Right atrium auricular region (tissue), 2 donors: ENCODE results near the gene MED27. TPM values are rescaled to one million over a fixed set of nuclear protein-coding genes. Genes with fewer than 3 reads are reported as not detected.

ENCODE experiments used
- DNase-seq: peaks from one replicate; pipeline ENCODE4 v3.0.0-alpha.2; 2019; ENCODE audit warnings: low spot score
- H3K27ac ChIP-seq, 2 donors: fragments of 200-600 bp; sonication (generic); 1 replicate in 1 of 2; 2 replicates in 1 of 2; pipeline ENCODE4 v1.5.1; 2016 to 2019
- H3K27me3 ChIP-seq, 2 donors: fragments of 200-600 bp; sonication (generic); one replicate each; pipeline versions ENCODE4 v1.5.1 to v1.6.0; 2017 to 2019
- H3K36me3 ChIP-seq: fragments of 200-600 bp; sonication (generic); one replicate; pipeline ENCODE4 v1.5.1; 2016
- H3K4me1 ChIP-seq, 2 donors: fragments of 200-600 bp; sonication (generic); one replicate each; pipeline versions ENCODE4 v1.5.1 to v1.6.0; 2017 to 2019
- H3K4me3 ChIP-seq, 2 donors: fragments of 200-600 bp; sonication (generic); 1 replicate in 1 of 2; 2 replicates in 1 of 2; pipeline ENCODE4 v1.5.1; 2017 to 2019; ENCODE audit warnings: mild to moderate bottlenecking in 1 of 2, moderate library complexity in 1 of 2
- H3K9me3 ChIP-seq, 2 donors: fragments of 200-600 bp; sonication (generic); one replicate each; pipeline ENCODE4 v1.5.1; 2019
- CTCF ChIP-seq, 2 donors: fragments of 200-600 bp; sonication (generic); IDR thresholded peaks; one replicate each; pipeline ENCODE4 v1.5.1; 2019; ENCODE audit warnings: antibody characterized with exemption in 2 of 2
- total RNA-seq, 2 donors: library from RNA; depleted of rRNA; stranded (reverse); fragments of >200 nt; gene quantifications; one replicate each; pipeline ENCODE4 v1.1.0, GENCODE V29; 2016

The MED27 gene
- total RNA-seq, 2 donors from 2014 or later: 12.5 to 15.3 TPM

GRCh38 chr9:131884222-131884621, 195.4 kb downstream of the MED27 start:
- Histone ChIP-seq H3K4me1 (peaks cover 0 to 41% of the 10 kb centered on the region in 2 donors), H3K4me3 (no peak overlapping the region), H3K27ac (no peak overlapping the region), H3K27me3 (no peaks in the 10 kb centered on the region), H3K9me3 (no peaks in the 10 kb centered on the region), H3K36me3 (no peaks in the 10 kb centered on the region)
- DNase-seq: no peak
- no peak for TF ChIP-seq CTCF (IDR thresholded peaks at IDR 0.05)

GRCh38 chr9:131880833-131881583, 198.7 kb downstream of the MED27 start:
- H3K9me3 ChIP-seq: no peaks in the 10 kb centered on the region
- H3K4me3 ChIP-seq: no peak overlapping the region
- H3K4me1 ChIP-seq: peaks cover 0 to 14% of the 10 kb centered on the region in 2 donors
- TF ChIP-seq CTCF (IDR thresholded peaks at IDR 0.05): no peak
- no peaks in the 10 kb centered on the region for H3K27me3 ChIP-seq
- no peak for DNase-seq
- no peak overlapping the region for H3K27ac ChIP-seq
- no peaks in the 10 kb centered on the region for H3K36me3 ChIP-seq

GRCh38 chr9:131879911-131880290, 199.8 kb downstream of the MED27 start:
- peaks cover 0 to 3% of the 10 kb centered on the region in 2 donors for H3K4me1 ChIP-seq
- H3K36me3 ChIP-seq: no peaks in the 10 kb centered on the region
- H3K9me3 ChIP-seq: no peaks in the 10 kb centered on the region
- TF ChIP-seq CTCF (IDR thresholded peaks at IDR 0.05): no peak
- no peak for DNase-seq
- H3K4me3 ChIP-seq: no peak overlapping the region
- no peak overlapping the region for H3K27ac ChIP-seq
- H3K27me3 ChIP-seq: no peaks in the 10 kb centered on the region

- H3K4me3 ChIP-seq: no peak overlapping the region
- H3K4me1 ChIP-seq: no peaks in the 10 kb centered on the region
- DNase-seq: no peak
- no peaks in the 10 kb centered on the region for H3K27me3 ChIP-seq
- H3K9me3 ChIP-seq: no peaks in the 10 kb centered on the region
- H3K36me3 ChIP-seq: no peaks in the 10 kb centered on the region
- no peak overlapping the region for H3K27ac ChIP-seq
- TF ChIP-seq CTCF (IDR thresholded peaks at IDR 0.05): no peak
Measured at GRCh38 chr9:131879181-131879910, 200.3 kb downstream of the MED27 start.

GRCh38 chr9:131876486-131876885, 203.2 kb downstream of the MED27 start:
- no peaks in the 10 kb centered on the region for H3K9me3 ChIP-seq
- no peaks in the 10 kb centered on the region for H3K36me3 ChIP-seq
- DNase-seq: no peak
- H3K27ac ChIP-seq: no peak overlapping the region
- no peaks in the 10 kb centered on the region for H3K27me3 ChIP-seq
- no peak for TF ChIP-seq CTCF (IDR thresholded peaks at IDR 0.05)
- H3K4me1 ChIP-seq: no peaks in the 10 kb centered on the region
- no peak overlapping the region for H3K4me3 ChIP-seq
